K562 (cell line): ENCODE measurements around the gene CCN6. TPM values are rescaled to one million over a fixed set of nuclear protein-coding genes. Genes with fewer than 3 reads are reported as not detected.

Experiments
- ATAC-seq: fragments of 200-7000 bp; cut with Tn5 transposase; 3 replicates; pipeline ENCODE4 v1.9.1; 2020; ENCODE audit warnings: moderate library complexity
- BruUV-seq: library from RNA; stranded (reverse); fragments of 400-500 nt; replicated peaks from 2 replicates; lab custom pipeline; 2021; lab: Mats Ljungman, UMichigan
- CTCF ChIA-PET: fragments of 300-600 bp; formaldehyde crosslinking; extraction: SDS; loops from one replicate; lab custom pipeline; 2021; ENCODE audit warnings: low intra/inter-chr PET ratio; lab: Yijun Ruan, JAX
- POLR2A ChIA-PET: fragments of 300-600, 350-650 bp; sonication (Branson Sonifier 250); formaldehyde crosslinking; extraction: SDS; loops from one replicate; lab custom pipeline; 2021; ENCODE audit warnings: antibody characterized with exemption, inconsistent platforms; lab: Yijun Ruan, JAX
- DNase-seq, 4 experiments: peaks; one replicate each; pipeline versions ENCODE4 v3.0.0 to v3.0.0-alpha.2; 2011 to 2018; ENCODE audit warnings: low spot score in 3 of 4, mixed read lengths in 3 of 4; ENCODE audit errors: extremely low read depth in 1 of 4
- FAIRE-seq: peaks from 2 replicates; lab custom pipeline; 2011; peaks lifted over from hg19 to GRCh38; lab: Jason Lieb, UNC
- H2AFZ ChIP-seq: 2 replicates; pipeline ENCODE4 v1.6.0; 2011; ENCODE audit warnings: low read depth, low read length, control low read depth, inconsistent platforms
- H3K27ac ChIP-seq: fragments of 200-600 bp; 3 replicates; pipeline ENCODE4 v1.8.0; 2011; ENCODE audit warnings: low read depth, mild to moderate bottlenecking, control low read depth, inconsistent platforms, low read length, moderate library complexity, mixed read lengths; ENCODE audit errors: extremely low read depth
- H3K27me3 ChIP-seq, 2 experiments: fragments of 300-600 bp in 1 of 2; 2 replicates in 1 of 2; 3 replicates in 1 of 2; pipeline versions ENCODE4 v1.6.0 to v1.8.0; 2011; ENCODE audit warnings: inconsistent platforms in 2 of 2, low read length in 2 of 2, mild to moderate bottlenecking in 1 of 2, mixed read lengths in 1 of 2, moderate library complexity in 1 of 2; ENCODE audit not compliant: control insufficient read depth in 2 of 2, insufficient read depth in 2 of 2
- H3K36me3 ChIP-seq: fragments of 300-600 bp; 3 replicates; pipeline ENCODE4 v1.8.0; 2011; ENCODE audit warnings: mild to moderate bottlenecking, low read length, inconsistent platforms; ENCODE audit not compliant: control insufficient read depth, insufficient read depth
- H3K4me1 ChIP-seq, 2 experiments: fragments of 200-600 bp in 1 of 2; replicated peaks in 1 of 2; 2 replicates in 1 of 2; 3 replicates in 1 of 2; pipeline versions ENCODE4 v1.5.1 to v1.8.0; 2011; ENCODE audit warnings: inconsistent platforms in 2 of 2, low read length in 2 of 2, mild to moderate bottlenecking in 1 of 2, mixed read lengths in 1 of 2, moderate library complexity in 1 of 2; ENCODE audit not compliant: control insufficient read depth in 2 of 2, insufficient read depth in 2 of 2
- H3K4me2 ChIP-seq: 2 replicates; pipeline ENCODE4 v1.6.1; 2011; ENCODE audit warnings: low read length, control low read depth, inconsistent platforms, mixed read lengths; ENCODE audit not compliant: insufficient read depth
- H3K4me3 ChIP-seq: fragments of 200-600 bp; sonication (generic), shearing (Covaris generic); 2 replicates; pipeline ENCODE4 v1.5.1; 2016; ENCODE audit warnings: control low read depth, inconsistent platforms
- H3K79me2 ChIP-seq: fragments of 200-600 bp; 3 replicates; pipeline ENCODE4 v1.8.0; 2011; ENCODE audit warnings: low read length, inconsistent platforms; ENCODE audit not compliant: control insufficient read depth, insufficient read depth
- H3K9ac ChIP-seq, 2 experiments: 2 replicates each; pipeline versions ENCODE4 v1.6.0 to v1.6.1; 2011; ENCODE audit warnings: low read depth in 2 of 2, low read length in 2 of 2, control low read depth in 1 of 2, inconsistent platforms in 1 of 2, mild to moderate bottlenecking in 1 of 2, mixed read lengths in 1 of 2; ENCODE audit not compliant: insufficient read depth in 1 of 2
- H3K9me1 ChIP-seq: one replicate; pipeline ENCODE4 v1.6.0; 2011; ENCODE audit warnings: inconsistent platforms, mild to moderate bottlenecking, low read length, moderate library complexity; ENCODE audit not compliant: control insufficient read depth, insufficient read depth
- H3K9me3 ChIP-seq: replicated peaks from 2 replicates; pipeline ENCODE4 v1.5.1; 2011; ENCODE audit warnings: low read depth, low read length, inconsistent platforms; ENCODE audit not compliant: control insufficient read depth, insufficient read depth
- H4K20me1 ChIP-seq: replicated peaks from 2 replicates; pipeline ENCODE4 v1.6.1; 2011; ENCODE audit warnings: low read length, inconsistent platforms, mixed read lengths; ENCODE audit not compliant: control insufficient read depth, insufficient read depth
- CBFA2T2 ChIP-seq: fragments of 450-650 bp; conservative IDR thresholded peaks from 2 replicates; pipeline ENCODE4 v1.6.1; 2017; ENCODE audit warnings: mild to moderate bottlenecking
- CC2D1A ChIP-seq: fragments of 450-650 bp; IDR thresholded peaks from 2 replicates; pipeline ENCODE4 v1.6.1; 2017; ENCODE audit warnings: mild to moderate bottlenecking
- CREM ChIP-seq: IDR thresholded peaks from 2 replicates; pipeline ENCODE4 v1.6.1; 2014; ENCODE audit warnings: antibody characterized with exemption, low read depth
- EGR1 ChIP-seq: fragments of 450-650 bp; conservative IDR thresholded peaks from 2 replicates; pipeline ENCODE4 v1.6.1; 2017; ENCODE audit warnings: mild to moderate bottlenecking
- GATAD2B ChIP-seq: fragments of 450-650 bp; IDR thresholded peaks from 2 replicates; pipeline ENCODE4 v1.6.1; 2017; ENCODE audit warnings: mild to moderate bottlenecking, borderline replicate concordance
- HDAC2 ChIP-seq: fragments of 450-650 bp; IDR thresholded peaks from 2 replicates; pipeline ENCODE4 v1.6.1; 2016; ENCODE audit warnings: mild to moderate bottlenecking
- KLF16 ChIP-seq: IDR thresholded peaks from 2 replicates; pipeline ENCODE4 v1.6.1; 2016; ENCODE audit warnings: antibody characterized with exemption
- MTA2 ChIP-seq: fragments of 450-650 bp; IDR thresholded peaks from 2 replicates; pipeline ENCODE4 v1.6.1; 2016; ENCODE audit warnings: low read depth
- NCOR1 ChIP-seq: fragments of 450-650 bp; IDR thresholded peaks from 2 replicates; pipeline ENCODE4 v1.6.1; 2016; ENCODE audit warnings: mild to moderate bottlenecking, moderate library complexity
- PHB2 ChIP-seq: fragments of 450-650 bp; IDR thresholded peaks from 2 replicates; pipeline ENCODE4 v1.6.1; 2017; ENCODE audit warnings: low read depth
- RAD21 ChIP-seq, 2 experiments: fragments of 250-450 bp in 1 of 2; fragments of 450-650 bp in 1 of 2; sonication (Bioruptor Pico) in 1 of 2; formaldehyde crosslinking in 1 of 2; IDR thresholded peaks in 1 of 2; conservative IDR thresholded peaks in 1 of 2; 2 replicates each; pipeline versions ENCODE4 v1.4.0 to v1.8.0; 2020 to 2022; ENCODE audit warnings: mild to moderate bottlenecking in 2 of 2, moderate library complexity in 1 of 2
- RBM15 ChIP-seq: fragments of 200-400 bp; formaldehyde crosslinking; IDR thresholded peaks from 2 replicates; pipeline ENCODE4 v1.6.1; 2018; ENCODE audit warnings: mild to moderate bottlenecking, low read length, moderate library complexity; ENCODE audit not compliant: insufficient read depth
- TEAD4 ChIP-seq, 2 experiments: sonication (generic) in 1 of 2; formaldehyde crosslinking in 1 of 2; IDR thresholded peaks; 2 replicates each; pipeline versions ENCODE4 v1.6.1 to v1.8.0; 2012 to 2022; ENCODE audit warnings: borderline replicate concordance in 1 of 2, inconsistent platforms in 1 of 2, low read length in 1 of 2, mild to moderate bottlenecking in 1 of 2, missing genetic modification reagents in 1 of 2
- TGIF2 ChIP-seq: sonication (generic); formaldehyde crosslinking; IDR thresholded peaks from 2 replicates; pipeline ENCODE4 v1.8.1; 2022; ENCODE audit warnings: mild to moderate bottlenecking, missing genetic modification reagents, moderate library complexity
- TRIM24 ChIP-seq, 2 experiments: fragments of 450-650 bp; IDR thresholded peaks; 2 replicates each; pipeline ENCODE4 v1.6.1; 2016
- ZNF174 ChIP-seq: fragments of 250-450 bp; sonication (Bioruptor Pico); IDR thresholded peaks from 2 replicates; pipeline ENCODE4 v1.4.0; 2020; ENCODE audit warnings: mild to moderate bottlenecking
- ZNF212 ChIP-seq: fragments of 450-650 bp; formaldehyde crosslinking; IDR thresholded peaks from 2 replicates; pipeline ENCODE4 v1.4.0; 2020; ENCODE audit warnings: mild to moderate bottlenecking
- ZNF324 ChIP-seq: fragments of 250-450 bp; sonication (Bioruptor Pico); IDR thresholded peaks from 2 replicates; pipeline ENCODE4 v1.4.0; 2020; ENCODE audit warnings: mild to moderate bottlenecking
- WGBS: fragments of 100-300 bp; shearing (Covaris generic); methylation state at CpG from one replicate; pipeline ENCODE4 v1.1.6; 2016; ENCODE audit warnings: low coverage, mixed read lengths; ENCODE audit not compliant: insufficient coverage; ENCODE audit errors: missing lambda C conversion rate; 5-methylcytosine and 5-hydroxymethylcytosine counted together
- in situ Hi-C: fragments of 300-500 bp; cut with MboI; formaldehyde crosslinking; loops from 4 replicates; pipeline ENCODE4 v1.15.0; 2018; ENCODE audit warnings: inconsistent platforms, mixed read lengths
- intact Hi-C: fragments of 100-400 bp; cut with micrococcal nuclease; formaldehyde crosslinking; loops from 2 replicates; pipeline ENCODE4 v1.14.2; 2022
- polyA plus RNA-seq, 8 experiments: library from polyadenylated mRNA; depleted of rRNA in 4 of 8; stranded (reverse) in 5 of 8; unstranded in 3 of 8; fragments of >200 nt; fragmentation: Nextera tagmentation in 2 of 8; fragmentation: Illumina TruSeq in 1 of 8; extraction: Ambion mirVana in 2 of 8; extraction: Trizol in 1 of 8; gene quantifications; 2 replicates each; pipeline versions ENCODE4 v1.2.1 to v1.2.3, GENCODE V29; 2011 to 2014; ENCODE audit warnings: inconsistent platforms in 1 of 8, missing spikeins in 1 of 8
- total RNA-seq, 7 experiments: library from RNA; depleted of rRNA in 6 of 7; stranded (reverse); fragments of >200 nt in 6 of 7; fragmentation: Illumina TruSeq in 2 of 7; extraction: Trizol in 2 of 7; gene quantifications; 2 replicates each; pipeline versions ENCODE4 v1.2.1 to v1.2.3, GENCODE V29; 2011 to 2021; ENCODE audit warnings: low replicate concordance in 1 of 7
- TF ChIP-seq, protein P1 (sequence below): IDR thresholded peaks from 2 replicates; pipeline ENCODE4 v1.6.1; 2016; ENCODE audit warnings: missing genetic modification characterization, missing compliant biosample characterization
- TF ChIP-seq, protein P2 (sequence below): sonication (generic); formaldehyde crosslinking; IDR thresholded peaks from 2 replicates; pipeline ENCODE4 v1.5.0; 2020; ENCODE audit warnings: missing genetic modification reagents

Gene CCN6
- total and polyA plus RNA-seq, 9 of the 15 experiments (the other 6 are each of a cell fraction or from before 2014, with no cell fraction given): 0.04 to 0.62 (median 0.21) TPM; not detected in 2

DNA sequence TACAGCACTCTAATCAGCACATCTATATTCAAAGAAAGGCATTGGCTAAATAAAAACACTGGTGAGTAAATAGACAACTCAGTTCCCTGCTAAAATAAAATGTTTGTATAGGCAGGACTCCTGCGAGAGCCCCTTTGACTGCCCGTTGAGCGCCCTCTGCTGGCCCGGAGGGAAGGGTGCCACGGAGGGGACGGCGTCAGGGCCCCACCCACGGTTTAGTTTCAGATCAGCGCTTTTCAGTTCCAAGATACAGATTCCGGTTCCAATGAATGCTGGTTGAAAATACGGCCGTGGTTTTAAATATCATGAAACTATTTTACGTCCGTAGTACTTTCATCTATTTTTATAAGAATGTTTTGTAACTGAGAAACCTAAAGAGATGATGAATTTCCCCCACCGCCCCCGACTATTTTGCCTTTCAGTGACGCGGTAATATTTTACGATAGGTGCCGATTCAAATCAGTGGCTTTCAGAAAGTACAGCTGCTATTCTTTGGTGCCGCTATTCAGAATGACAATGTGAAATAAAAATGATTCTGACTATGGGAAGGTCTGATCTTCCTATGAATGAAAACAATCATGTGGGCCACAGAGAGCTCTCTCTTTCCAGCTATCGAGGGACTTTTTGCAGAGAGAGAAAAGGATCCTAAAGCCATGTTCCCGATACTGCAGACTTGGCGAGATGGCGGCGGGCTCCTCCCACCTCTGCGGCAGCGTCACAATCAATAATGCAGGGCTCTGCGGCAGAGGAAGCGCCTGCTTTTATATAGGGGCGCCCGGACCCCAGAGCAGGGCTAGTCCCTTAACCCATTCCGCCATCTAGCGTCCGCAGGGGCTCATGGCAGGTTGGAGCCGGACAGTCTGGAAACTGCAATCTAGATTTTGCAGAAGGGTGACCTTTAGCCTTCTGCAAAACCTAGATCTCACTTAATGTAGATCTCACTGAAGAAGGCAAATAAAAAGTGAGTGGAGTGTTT lies 10.6 kb upstream of the CCN6 start:
- H3K79me2 ChIP-seq: no peaks in the 10 kb centered on the region
- H3K27ac ChIP-seq: peak overlapping the region; percentile 26
- ChIA-PET CTCF (interaction anchor here (0.6 to 3.0 kb wide), 8 partner anchors 33 to 1926 kb away, joined by 3 to 24 read pairs (median 3); no protein-coding TSS in a partner anchor), POLR2A (interaction anchor here (0.7 to 0.8 kb wide), 2 partner anchors 9 to 16 kb away, joined by 3 read pairs; no protein-coding TSS in a partner anchor)
- H3K4me1 ChIP-seq: peaks cover 0 to 5% of the 10 kb centered on the region in 2 experiments; a peak in 1 of 5 replicates
- H3K4me3 ChIP-seq: peak overlapping the region; percentile 49
- 0% methylated on average over 36 of the region's 36 CpGs for WGBS
- intact Hi-C loops: loop anchor here (1.0 to 5.0 kb wide), 5 partner anchors 46 to 784 kb away; partner anchors contain the start of gene FYN
- FAIRE-seq: peak; percentile 92
- H2AFZ ChIP-seq: peak overlapping the region; percentile 93
- H3K4me2 ChIP-seq: peak overlapping the region; percentile 84
- H4K20me1 ChIP-seq: no peaks in the 10 kb centered on the region
- peaks cover 5 to 15% of the 10 kb centered on the region in 2 experiments; a peak in 4 of 5 replicates for H3K27me3 ChIP-seq
- peak overlapping the region; percentile 55 to 88 for H3K9ac ChIP-seq
- ATAC-seq: peak; percentile 97
- peak; percentile 87 to 93 (median 92) for DNase-seq
- BruUV-seq: no TSS peak
- in situ Hi-C loops: no loop called here
- no peaks in the 10 kb centered on the region for H3K36me3 ChIP-seq
- no peaks in the 10 kb centered on the region; the same call in 1 of the 2 replicates for H3K9me3 ChIP-seq
- H3K9me1 ChIP-seq: no peaks in the 10 kb centered on the region
- TF ChIP-seq, protein P1, sequence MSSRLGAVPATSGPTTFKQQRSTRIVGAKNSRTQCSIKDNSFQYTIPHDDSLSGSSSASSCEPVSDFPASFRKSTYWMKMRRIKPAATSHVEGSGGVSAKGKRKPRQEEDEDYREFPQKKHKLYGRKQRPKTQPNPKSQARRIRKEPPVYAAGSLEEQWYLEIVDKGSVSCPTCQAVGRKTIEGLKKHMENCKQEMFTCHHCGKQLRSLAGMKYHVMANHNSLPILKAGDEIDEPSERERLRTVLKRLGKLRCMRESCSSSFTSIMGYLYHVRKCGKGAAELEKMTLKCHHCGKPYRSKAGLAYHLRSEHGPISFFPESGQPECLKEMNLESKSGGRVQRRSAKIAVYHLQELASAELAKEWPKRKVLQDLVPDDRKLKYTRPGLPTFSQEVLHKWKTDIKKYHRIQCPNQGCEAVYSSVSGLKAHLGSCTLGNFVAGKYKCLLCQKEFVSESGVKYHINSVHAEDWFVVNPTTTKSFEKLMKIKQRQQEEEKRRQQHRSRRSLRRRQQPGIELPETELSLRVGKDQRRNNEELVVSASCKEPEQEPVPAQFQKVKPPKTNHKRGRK (tag): no peak
- peak; percentile 70 for TF ChIP-seq CREM
- no peak for TF ChIP-seq ZNF212 (CRISPR knock-in tag)
- TF ChIP-seq TGIF2 (CRISPR knock-in tag): no peak
- 0 out of 2 replicates have a peak, but pooled peaks have one; percentile 38 for TF ChIP-seq NCOR1
- TF ChIP-seq, protein P2, sequence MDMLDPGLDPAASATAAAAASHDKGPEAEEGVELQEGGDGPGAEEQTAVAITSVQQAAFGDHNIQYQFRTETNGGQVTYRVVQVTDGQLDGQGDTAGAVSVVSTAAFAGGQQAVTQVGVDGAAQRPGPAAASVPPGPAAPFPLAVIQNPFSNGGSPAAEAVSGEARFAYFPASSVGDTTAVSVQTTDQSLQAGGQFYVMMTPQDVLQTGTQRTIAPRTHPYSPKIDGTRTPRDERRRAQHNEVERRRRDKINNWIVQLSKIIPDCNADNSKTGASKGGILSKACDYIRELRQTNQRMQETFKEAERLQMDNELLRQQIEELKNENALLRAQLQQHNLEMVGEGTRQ: no peak
- peak; percentile 86 for TF ChIP-seq CC2D1A
- TF ChIP-seq TEAD4 (IDR thresholded peaks at IDR 0.05; ENCODE audit: low read length): peak; percentile 63
- no peak for TF ChIP-seq TEAD4 (CRISPR knock-in tag; IDR thresholded peaks at IDR 0.05; ENCODE audit: borderline replicate concordance)
- TF ChIP-seq HDAC2: 0 out of 2 replicates have a peak, but pooled peaks have one; percentile 33
- TF ChIP-seq MTA2: peak; percentile 60
- 0 out of 2 replicates have a peak, but pooled peaks have one; percentile 61 for TF ChIP-seq GATAD2B
- peak; percentile 58; the same call in 1 of the 2 replicates for TF ChIP-seq KLF16
- peak; percentile 86 to 89 for TF ChIP-seq RAD21 (CRISPR knock-in tag; conservative IDR thresholded peaks at IDR 0.05 in 1 of 2, IDR thresholded peaks at IDR 0.05 in 1 of 2)
- no peak for TF ChIP-seq ZNF324
- no peak for TF ChIP-seq ZNF174 (CRISPR knock-in tag)
- TF ChIP-seq TRIM24 (IDR thresholded peaks at IDR 0.05): no peak
- peak; percentile 69 for TF ChIP-seq EGR1
- TF ChIP-seq CBFA2T2: peak; percentile 39; the same call in 1 of the 2 replicates
- no peak for TF ChIP-seq RBM15
- no peak for TF ChIP-seq PHB2
